H9 (cell line): Measurements from ENCODE around the gene AHDC1. TPM values are rescaled to one million over a fixed set of nuclear protein-coding genes. Genes with fewer than 3 reads are reported as not detected.

ENCODE experiments used
- DNase-seq: peaks from one replicate; pipeline ENCODE4 v3.0.0-alpha.2; 2017
- H2AFZ ChIP-seq: one replicate; pipeline ENCODE4 v1.6.1; 2013; ENCODE audit warnings: mild to moderate bottlenecking, low read length, control low read depth, moderate library complexity
- H2AK5ac ChIP-seq: 2 replicates; pipeline ENCODE4 v1.6.1; 2013; ENCODE audit warnings: low read length, control low read depth, mixed read lengths; ENCODE audit not compliant: insufficient read length
- H2BK120ac ChIP-seq: one replicate; pipeline ENCODE4 v1.6.1; 2013; ENCODE audit warnings: low read depth, mild to moderate bottlenecking, low read length, control low read depth, inconsistent platforms; ENCODE audit not compliant: poor library complexity, severe bottlenecking
- H2BK12ac ChIP-seq: 2 replicates; pipeline ENCODE4 v1.6.1; 2013; ENCODE audit warnings: low read length, control low read depth, mixed read lengths, low read depth; ENCODE audit not compliant: insufficient read length
- H2BK15ac ChIP-seq: 2 replicates; pipeline ENCODE4 v1.6.1; 2013; ENCODE audit warnings: low read depth, low read length, control low read depth
- H2BK20ac ChIP-seq: one replicate; pipeline ENCODE4 v1.6.1; 2013; ENCODE audit warnings: low read depth, mild to moderate bottlenecking, low read length, control low read depth, inconsistent platforms; ENCODE audit not compliant: poor library complexity, severe bottlenecking
- H2BK5ac ChIP-seq: 2 replicates; pipeline ENCODE4 v1.6.1; 2013; ENCODE audit warnings: low read length, control low read depth, mixed read lengths; ENCODE audit not compliant: insufficient read length
- H3K14ac ChIP-seq: 2 replicates; pipeline ENCODE4 v1.6.1; 2013; ENCODE audit warnings: low read length, control low read depth; ENCODE audit not compliant: insufficient read depth
- H3K18ac ChIP-seq: 2 replicates; pipeline ENCODE4 v1.6.1; 2013; ENCODE audit warnings: low read depth, mild to moderate bottlenecking, mixed read lengths, low read length, control low read depth; ENCODE audit not compliant: insufficient read length
- H3K23ac ChIP-seq: 2 replicates; pipeline ENCODE4 v1.6.1; 2013; ENCODE audit warnings: low read length, control low read depth, mixed read lengths, low read depth; ENCODE audit not compliant: insufficient read length
- H3K23me2 ChIP-seq: 2 replicates; pipeline ENCODE4 v1.6.1; 2013; ENCODE audit warnings: low read depth, mild to moderate bottlenecking, mixed read lengths, low read length, control low read depth; ENCODE audit not compliant: insufficient read length, poor library complexity, severe bottlenecking
- H3K27ac ChIP-seq: 2 replicates; pipeline ENCODE4 v1.5.1; 2013; ENCODE audit warnings: low read length, control low read depth, mixed read lengths, low read depth; ENCODE audit not compliant: insufficient read length
- H3K27me3 ChIP-seq: 2 replicates; pipeline ENCODE4 v1.6.1; 2013; ENCODE audit warnings: low read length, control low read depth, inconsistent platforms; ENCODE audit not compliant: insufficient read depth
- H3K4ac ChIP-seq: 2 replicates; pipeline ENCODE4 v1.6.1; 2013; ENCODE audit warnings: low read depth, mild to moderate bottlenecking, control low read depth, inconsistent platforms, low read length, moderate library complexity
- H3K4me1 ChIP-seq: 2 replicates; pipeline ENCODE4 v1.6.1; 2013; ENCODE audit warnings: low read length, control low read depth, inconsistent platforms; ENCODE audit not compliant: insufficient read depth
- H3K4me2 ChIP-seq: 2 replicates; pipeline ENCODE4 v1.6.1; 2013; ENCODE audit warnings: low read length, control low read depth, mixed read lengths; ENCODE audit not compliant: insufficient read length, insufficient read depth
- H3K56ac ChIP-seq: 2 replicates; pipeline ENCODE4 v1.6.1; 2013; ENCODE audit warnings: low read depth, mild to moderate bottlenecking, mixed read lengths, low read length, control low read depth; ENCODE audit not compliant: insufficient read length
- H3K79me1 ChIP-seq: 2 replicates; pipeline ENCODE4 v1.6.1; 2013; ENCODE audit warnings: low read depth, mild to moderate bottlenecking, moderate library complexity, low read length, control low read depth, inconsistent platforms; ENCODE audit not compliant: insufficient read depth, poor library complexity, severe bottlenecking
- H3K79me2 ChIP-seq: 2 replicates; pipeline ENCODE4 v1.6.1; 2013; ENCODE audit warnings: low read length, control low read depth, inconsistent platforms; ENCODE audit not compliant: insufficient read depth
- H3K9ac ChIP-seq: 2 replicates; pipeline ENCODE4 v1.6.1; 2013; ENCODE audit warnings: low read length, control low read depth, mixed read lengths; ENCODE audit not compliant: insufficient read length; ENCODE audit errors: extremely low read depth
- H3K9me3 ChIP-seq: one replicate; pipeline ENCODE4 v1.6.1; 2013; ENCODE audit warnings: low read depth, low read length, inconsistent platforms; ENCODE audit not compliant: control insufficient read depth
- H3T11ph ChIP-seq: one replicate; pipeline ENCODE4 v1.6.1; 2013; ENCODE audit warnings: mild to moderate bottlenecking, low read length, control low read depth, inconsistent platforms
- H4K20me1 ChIP-seq: one replicate; pipeline ENCODE4 v1.6.1; 2013; ENCODE audit not compliant: control insufficient read depth, insufficient read length, insufficient read depth
- H4K5ac ChIP-seq: 2 replicates; pipeline ENCODE4 v1.6.1; 2013; ENCODE audit warnings: low read depth, mild to moderate bottlenecking, mixed read lengths, low read length, control low read depth; ENCODE audit not compliant: insufficient read length
- H4K8ac ChIP-seq: replicated peaks from 2 replicates; pipeline ENCODE4 v1.6.1; 2013; ENCODE audit warnings: low read length, control low read depth, mixed read lengths, low read depth; ENCODE audit not compliant: insufficient read length
- H4K91ac ChIP-seq: 2 replicates; pipeline ENCODE4 v1.6.1; 2013; ENCODE audit warnings: low read depth, mild to moderate bottlenecking, moderate library complexity, mixed read lengths, low read length, control low read depth; ENCODE audit not compliant: insufficient read length
- H3K27ac Mint-ChIP-seq, 3 experiments: 2 replicates in 2 of 3; 3 replicates in 1 of 3; pipeline ENCODE4 v1.8.0; 2020 to 2021; ENCODE audit warnings: mixed read lengths in 3 of 3, mild to moderate bottlenecking in 1 of 3, moderate library complexity in 1 of 3
- H3K27me3 Mint-ChIP-seq: 2 replicates; pipeline ENCODE4 v1.8.0; 2021; ENCODE audit warnings: low read depth, mild to moderate bottlenecking, moderate library complexity, mixed read lengths
- H3K36me3 Mint-ChIP-seq, 3 experiments: 2 replicates in 2 of 3; 3 replicates in 1 of 3; pipeline ENCODE4 v1.8.0; 2020 to 2021; ENCODE audit warnings: low read depth in 3 of 3, mixed read lengths in 3 of 3; ENCODE audit not compliant: insufficient read depth in 1 of 3
- H3K4me1 Mint-ChIP-seq, 2 experiments: 2 replicates each; pipeline ENCODE4 v1.8.0; 2020; ENCODE audit warnings: mixed read lengths in 2 of 2
- H3K4me3 Mint-ChIP-seq, 2 experiments: 2 replicates in 1 of 2; 3 replicates in 1 of 2; pipeline ENCODE4 v1.8.0; 2020 to 2021; ENCODE audit warnings: mild to moderate bottlenecking in 2 of 2, mixed read lengths in 2 of 2, moderate library complexity in 1 of 2
- H3K9me3 Mint-ChIP-seq, 2 experiments: 2 replicates in 1 of 2; 3 replicates in 1 of 2; pipeline ENCODE4 v1.8.0; 2020; ENCODE audit warnings: mild to moderate bottlenecking in 2 of 2, mixed read lengths in 2 of 2, moderate library complexity in 1 of 2
- CTCF ChIP-seq: fragments of 200-600 bp; sonication (generic); conservative IDR thresholded peaks from 3 replicates; pipeline ENCODE4 v1.8.0; 2021; ENCODE audit warnings: antibody characterized with exemption, mild to moderate bottlenecking
- WGBS: extraction: QIAGEN DNeasy Blood & Tissue Kit; methylation state at CpG from one replicate; pipeline ENCODE4 v1.1.7; 2013; ENCODE audit warnings: missing lambda C conversion rate, low lambda C conversion rate, mixed read lengths; ENCODE audit not compliant: insufficient read length; ENCODE audit errors: extremely low coverage; 5-methylcytosine and 5-hydroxymethylcytosine counted together
- total RNA-seq: library from RNA; stranded (reverse); gene quantifications from 2 replicates; pipeline ENCODE4 v1.2.1, GENCODE V29; 2021

Gene AHDC1
- total RNA-seq, 1 experiment from 2014 or later: 29.4 TPM

- H3K27me3 ChIP-seq: no peaks in the 10 kb centered on the region
- H2BK120ac ChIP-seq: no peak overlapping the region
- no peak overlapping the region for H3K14ac ChIP-seq
- no peak overlapping the region for H3T11ph ChIP-seq
- H3K9me3 ChIP-seq: no peaks in the 10 kb centered on the region
- no peak overlapping the region for H3K56ac ChIP-seq
- no peak overlapping the region for H4K91ac ChIP-seq
- WGBS: no CpG with 5 or more reads among the region's 9 CpGs
- peaks cover 4% of the 10 kb centered on the region for H4K20me1 ChIP-seq
- H3K23ac ChIP-seq: no peak overlapping the region
- H3K4me1 Mint-ChIP-seq: peaks cover 36 to 45% of the 10 kb centered on the region in 2 experiments
- H3K9ac ChIP-seq: no peak overlapping the region
- no peak overlapping the region for H2BK5ac ChIP-seq
- H3K79me2 ChIP-seq: peaks cover 20% of the 10 kb centered on the region; the same call in 1 of the 2 replicates
- peak overlapping the region in 1 of 2 experiments; percentile 6; a peak in 3 of 5 replicates for H3K4me3 Mint-ChIP-seq
- H3K27me3 Mint-ChIP-seq: no peaks in the 10 kb centered on the region
- no peak overlapping the region for H2AK5ac ChIP-seq
- H3K79me1 ChIP-seq: peaks cover 2% of the 10 kb centered on the region
- H2AFZ ChIP-seq: no peak overlapping the region
- peaks cover 0 to 1% (median 0%) of the 10 kb centered on the region in 3 experiments; a peak in 1 of 7 replicates for H3K36me3 Mint-ChIP-seq
- H4K5ac ChIP-seq: no peak overlapping the region
- H3K4ac ChIP-seq: no peak overlapping the region
- no peak overlapping the region for H2BK12ac ChIP-seq
- H3K18ac ChIP-seq: no peak overlapping the region
- H2BK15ac ChIP-seq: no peak overlapping the region
- peaks cover 18% of the 10 kb centered on the region for H3K4me1 ChIP-seq
- peak; percentile 41; the same call in 2 of the 3 replicates for TF ChIP-seq CTCF
- H3K9me3 Mint-ChIP-seq: no peaks in the 10 kb centered on the region
- H3K27ac Mint-ChIP-seq: peak overlapping the region in 2 of 3 experiments; percentile 50 to 92; a peak in 3 of 7 replicates
- no peak overlapping the region for H3K4me2 ChIP-seq
- H2BK20ac ChIP-seq: no peak overlapping the region
- DNase-seq: peak; percentile 66
- no peak overlapping the region for H4K8ac ChIP-seq
- H3K23me2 ChIP-seq: peaks cover 6% of the 10 kb centered on the region
- no peak overlapping the region for H3K27ac ChIP-seq
Observed at GRCh38 chr1:27599605-27600497, 4.1 kb downstream of the AHDC1 start.
